NCI-H1417 treated with DMSO at 0.1 percent for 48 hours (cell line): ENCODE data around the gene TMEM208.

Experiments used
- DNase-seq: peaks from one replicate; lab custom pipeline; 2025; lab: John Stamatoyannopoulos, UW

Gene TMEM208

GRCh38 chr16:67209565-67209964, 17.4 kb upstream of the TMEM208 start:
- no peak for DNase-seq

GRCh38 chr16:67210069-67210937, 16.6 kb upstream of the TMEM208 start:
- DNase-seq: no peak

GRCh38 chr16:67211674-67212073, 15.3 kb upstream of the TMEM208 start:
- DNase-seq: no peak

GRCh38 chr16:67212766-67213165, 14.2 kb upstream of the TMEM208 start:
- DNase-seq: no peak

GRCh38 chr16:67213197-67214019, 13.5 kb upstream of the TMEM208 start:
- no peak for DNase-seq

- DNase-seq: no peak
Measured at GRCh38 chr16:67215706-67216105, 11.2 kb upstream of the TMEM208 start.

- DNase-seq: no peak
Measured at GRCh38 chr16:67216612-67217490, 10.1 kb upstream of the TMEM208 start.

- DNase-seq: no peak
Measured at GRCh38 chr16:67223992-67224391, 2.9 kb upstream of the TMEM208 start.

- DNase-seq: no peak
Measured at GRCh38 chr16:67226295-67226803, 581 bp upstream of the TMEM208 start.

- no peak for DNase-seq
Measured at GRCh38 chr16:67227567-67227921, 614 bp downstream of the TMEM208 start.

- DNase-seq: no peak
Measured at GRCh38 chr16:67228034-67228785, 1.3 kb downstream of the TMEM208 start.

GRCh38 chr16:67228905-67229304, 2.0 kb downstream of the TMEM208 start:
- no peak for DNase-seq

- DNase-seq: no peak
Measured at GRCh38 chr16:67229906-67230808, 3.2 kb downstream of the TMEM208 start.

- no peak for DNase-seq
Measured at GRCh38 chr16:67230809-67231660, 4.1 kb downstream of the TMEM208 start.

- no peak for DNase-seq
Measured at GRCh38 chr16:67233596-67233995, 6.7 kb downstream of the TMEM208 start.

GRCh38 chr16:67234180-67234597, 7.3 kb downstream of the TMEM208 start:
- no peak for DNase-seq

- DNase-seq: no peak
Measured at GRCh38 chr16:67235816-67236562, 9.1 kb downstream of the TMEM208 start.
